Testis (tissue), 2 donors: ENCODE data around the gene ETS1.

ENCODE experiments used
- POLR2A ChIP-seq: fragments of 450-650 bp; IDR thresholded peaks from one replicate; pipeline ENCODE4 v1.6.1; 2017; ENCODE audit warnings: antibody characterized with exemption, mild to moderate bottlenecking, moderate library complexity
- TF ChIP-seq, protein P1 (sequence below), 3 experiments: fragments of 450-650 bp in 2 of 3; fragments of 200-600 bp in 1 of 3; sonication (generic) in 1 of 3; IDR thresholded peaks; one replicate each; pipeline ENCODE4 v1.5.1; 2016 to 2019; ENCODE audit warnings: antibody characterized with exemption in 3 of 3, mild to moderate bottlenecking in 2 of 3, moderate library complexity in 1 of 3

DNA sequence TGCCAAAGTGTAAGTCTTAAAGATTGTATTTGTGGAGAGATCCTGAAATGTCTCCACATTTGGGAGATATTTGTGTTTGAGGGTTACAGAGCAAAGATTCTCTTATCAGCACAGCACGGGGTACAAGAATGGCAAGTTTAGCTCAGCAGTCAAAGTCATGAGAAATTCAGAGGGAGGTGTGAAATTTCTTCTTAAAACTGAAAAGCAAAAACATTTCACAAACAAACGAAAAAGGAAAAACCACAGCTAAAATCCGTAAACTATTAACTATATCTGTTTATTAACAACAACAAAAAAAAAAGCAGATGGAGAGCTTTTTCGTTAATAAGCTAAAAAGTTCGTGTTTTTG is 40.9 kb upstream of the ETS1 start:
- TF ChIP-seq, protein P1, sequence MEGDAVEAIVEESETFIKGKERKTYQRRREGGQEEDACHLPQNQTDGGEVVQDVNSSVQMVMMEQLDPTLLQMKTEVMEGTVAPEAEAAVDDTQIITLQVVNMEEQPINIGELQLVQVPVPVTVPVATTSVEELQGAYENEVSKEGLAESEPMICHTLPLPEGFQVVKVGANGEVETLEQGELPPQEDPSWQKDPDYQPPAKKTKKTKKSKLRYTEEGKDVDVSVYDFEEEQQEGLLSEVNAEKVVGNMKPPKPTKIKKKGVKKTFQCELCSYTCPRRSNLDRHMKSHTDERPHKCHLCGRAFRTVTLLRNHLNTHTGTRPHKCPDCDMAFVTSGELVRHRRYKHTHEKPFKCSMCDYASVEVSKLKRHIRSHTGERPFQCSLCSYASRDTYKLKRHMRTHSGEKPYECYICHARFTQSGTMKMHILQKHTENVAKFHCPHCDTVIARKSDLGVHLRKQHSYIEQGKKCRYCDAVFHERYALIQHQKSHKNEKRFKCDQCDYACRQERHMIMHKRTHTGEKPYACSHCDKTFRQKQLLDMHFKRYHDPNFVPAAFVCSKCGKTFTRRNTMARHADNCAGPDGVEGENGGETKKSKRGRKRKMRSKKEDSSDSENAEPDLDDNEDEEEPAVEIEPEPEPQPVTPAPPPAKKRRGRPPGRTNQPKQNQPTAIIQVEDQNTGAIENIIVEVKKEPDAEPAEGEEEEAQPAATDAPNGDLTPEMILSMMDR (IDR thresholded peaks at IDR 0.05), result no peak
- no peak for TF ChIP-seq POLR2A
